Posterior cingulate gyrus (tissue), 11 donors: ENCODE data around the gene APOH.

Experiments
- DNase-seq, 10 donors: peaks; one replicate each; pipeline versions ENCODE4 v3.0.0 to v3.0.0-alpha.2; 2020 to 2021; ENCODE audit warnings: mixed read lengths in 3 of 10
- intact Hi-C: fragments of 100-400 bp; cut with DNase I; formaldehyde crosslinking; loops from one replicate; pipeline ENCODE4 v1.15.1; 2023

APOH gene

DNA sequence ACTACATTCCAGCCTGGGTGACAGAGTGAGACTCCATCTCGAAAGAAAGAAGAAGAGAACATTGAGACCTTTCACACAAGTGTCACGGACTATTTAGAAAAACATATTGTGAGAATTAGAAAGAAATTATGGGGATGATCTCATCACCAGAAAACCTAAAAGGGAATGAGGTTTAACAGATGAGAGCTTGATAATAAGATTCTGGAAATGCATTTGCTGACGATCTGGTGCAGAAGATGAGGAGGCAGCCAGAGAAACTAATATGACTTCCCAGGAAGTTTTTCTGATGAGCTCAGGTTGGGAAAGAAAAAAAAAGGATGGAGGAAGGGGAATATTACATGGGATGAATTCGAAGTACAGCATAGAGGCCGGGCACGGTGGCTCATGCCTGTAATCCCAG lies 10.8 kb upstream of the APOH start:
- DNase-seq: no peak
- intact Hi-C loops: no loop called here

DNA sequence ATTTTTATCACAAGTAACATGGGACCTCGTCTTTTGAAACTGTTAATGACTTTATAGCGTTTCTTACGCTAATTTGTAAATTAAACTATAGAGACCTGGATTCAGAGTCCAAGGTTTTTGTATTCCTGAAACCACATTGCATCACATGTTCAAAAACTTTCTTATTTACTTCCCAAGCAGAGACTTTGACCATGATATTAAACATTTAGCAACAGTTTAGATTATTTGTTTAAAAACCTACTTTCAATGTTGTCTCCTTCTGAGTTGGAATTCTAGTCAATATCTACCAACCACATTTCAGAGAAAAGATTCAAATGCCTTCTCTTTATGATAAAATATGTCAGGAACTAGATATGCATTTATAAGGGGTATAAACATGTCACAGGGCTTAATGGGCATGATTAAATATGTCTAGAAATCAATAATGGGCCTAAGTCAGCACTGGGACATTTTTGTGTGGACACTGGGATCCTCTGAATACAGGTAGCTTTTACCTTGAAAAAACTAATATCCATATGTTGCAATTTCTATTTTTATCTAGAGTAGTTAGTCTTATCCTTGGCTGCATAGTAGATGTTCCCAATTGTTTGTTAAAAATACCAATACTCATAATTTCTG lies 6.3 kb upstream of the APOH start:
- DNase-seq: no peak
- intact Hi-C loops: no loop called here

DNA sequence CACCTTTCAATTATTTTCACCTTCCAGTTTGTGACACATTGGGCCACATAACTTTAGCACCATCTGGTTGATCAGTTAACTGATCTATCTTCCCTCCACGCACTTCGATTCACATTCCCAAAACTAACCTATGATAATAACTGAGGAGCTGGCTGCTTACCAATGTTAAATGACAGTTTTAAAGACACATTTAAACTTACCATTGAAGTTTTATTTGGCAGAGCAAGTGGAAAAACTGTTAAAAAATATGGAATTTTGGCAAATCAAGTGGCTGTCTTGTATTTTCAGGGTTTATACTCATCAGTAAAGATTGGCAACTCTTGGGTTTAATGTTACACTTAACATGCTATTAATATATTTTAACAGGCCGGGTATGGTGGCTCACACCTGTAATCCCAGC lies 5.4 kb upstream of the APOH start:
- no peak for DNase-seq
- intact Hi-C loops: no loop called here

DNA sequence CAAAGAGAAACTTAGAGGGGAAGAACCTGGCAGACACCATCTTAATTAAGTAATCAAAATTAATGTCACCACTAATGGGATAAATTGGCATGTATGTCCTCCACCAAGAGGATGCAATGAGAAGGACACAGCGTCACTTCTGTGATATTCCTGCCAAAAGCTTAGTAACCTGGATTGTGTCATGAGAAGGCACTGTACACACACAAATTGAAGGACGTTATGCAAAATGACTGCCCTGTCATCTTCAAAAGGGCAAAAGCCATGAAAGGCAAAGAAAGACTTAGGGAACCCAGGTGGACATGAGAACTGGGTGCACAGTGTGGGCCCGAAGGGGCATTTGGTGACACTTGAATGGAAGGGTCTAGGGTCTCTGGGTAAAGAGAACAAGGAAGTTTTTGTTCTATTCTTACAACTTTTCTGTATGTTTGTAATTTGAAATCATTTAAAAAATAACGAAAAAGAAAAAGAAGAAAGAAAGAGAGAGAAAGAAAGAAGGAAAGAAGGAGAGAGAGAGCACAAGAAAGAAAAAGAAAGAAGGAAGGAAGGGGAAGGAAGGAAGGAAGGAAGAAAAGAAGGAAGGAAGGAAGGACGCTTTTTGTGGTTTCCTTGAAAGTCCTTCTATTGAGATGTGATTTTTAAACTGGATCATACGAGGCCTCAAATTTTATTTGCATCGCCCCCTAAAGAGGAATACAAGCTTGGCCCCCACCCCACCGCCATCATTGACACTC lies 4.0 kb upstream of the APOH start:
- no peak for DNase-seq
- intact Hi-C loops: no loop called here

DNA sequence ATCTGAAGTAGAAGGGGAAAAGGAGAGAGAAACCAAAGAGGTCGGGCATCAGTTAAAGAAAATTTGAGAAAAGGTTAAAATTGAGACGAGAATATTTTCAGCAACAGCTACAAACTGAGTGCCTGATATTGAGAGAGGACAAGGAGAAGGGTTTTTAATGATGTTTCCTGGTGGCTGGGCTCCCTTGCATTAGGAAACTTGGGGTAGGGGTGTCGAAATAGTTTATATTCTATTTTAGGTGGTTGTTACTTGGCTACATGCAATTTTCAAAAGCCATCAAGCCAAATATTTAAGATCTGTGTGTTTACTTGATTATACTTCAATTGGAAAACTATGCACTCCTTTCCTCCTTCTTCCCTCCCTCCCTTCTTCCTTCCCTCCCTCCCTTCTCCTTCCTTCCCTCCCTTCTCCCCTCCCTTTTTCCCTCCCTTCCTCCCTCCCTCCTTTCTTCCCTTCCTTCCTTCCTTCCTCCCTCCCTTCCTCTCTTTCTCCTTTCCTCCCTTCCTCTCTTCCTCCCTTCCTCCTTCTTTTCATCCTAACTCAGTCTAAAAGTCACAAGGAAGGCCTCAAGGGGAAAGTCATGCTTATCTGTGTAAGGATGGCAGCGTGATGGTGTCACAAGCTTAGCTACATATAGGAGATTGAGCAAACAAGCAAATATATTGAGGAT lies 1.8 kb upstream of the APOH start:
- intact Hi-C loops: no loop called here
- no peak for DNase-seq

DNA sequence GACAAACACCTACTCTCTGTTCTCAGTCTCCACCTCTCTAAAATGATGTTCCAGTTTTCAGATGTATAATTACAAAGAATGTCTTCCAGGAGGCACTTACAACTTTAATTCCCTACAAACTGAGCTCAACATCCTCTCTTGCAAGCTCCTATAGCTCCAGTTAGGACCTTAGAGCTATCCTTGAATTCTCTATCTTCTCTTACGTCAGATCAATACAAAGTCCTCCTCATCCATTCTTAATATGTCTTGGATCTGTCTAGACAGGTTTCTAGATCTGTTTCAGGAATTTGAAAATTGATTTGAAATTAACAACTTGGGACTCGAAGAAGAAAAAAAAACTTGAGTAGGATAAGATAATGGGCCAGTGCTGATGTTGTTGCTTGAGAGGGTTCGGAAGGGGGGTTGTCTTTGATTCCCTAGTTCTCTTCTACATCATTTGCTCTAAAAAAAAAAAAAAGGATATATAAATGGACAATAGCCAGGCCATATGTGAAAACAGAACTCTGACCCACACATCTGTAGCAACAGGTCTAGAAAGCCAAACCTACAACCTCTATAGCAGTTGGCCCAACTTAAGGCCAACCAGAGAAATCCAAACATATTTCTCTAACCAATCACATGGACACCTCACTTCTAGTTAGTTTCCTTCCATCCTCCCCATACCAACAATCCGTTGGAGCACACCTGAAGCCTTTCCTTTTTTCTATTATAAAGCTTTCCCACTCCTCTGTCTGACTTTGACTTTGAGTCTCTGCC lies 746 bp upstream of the APOH start:
- no peak for DNase-seq
- intact Hi-C loops: no loop called here

DNA sequence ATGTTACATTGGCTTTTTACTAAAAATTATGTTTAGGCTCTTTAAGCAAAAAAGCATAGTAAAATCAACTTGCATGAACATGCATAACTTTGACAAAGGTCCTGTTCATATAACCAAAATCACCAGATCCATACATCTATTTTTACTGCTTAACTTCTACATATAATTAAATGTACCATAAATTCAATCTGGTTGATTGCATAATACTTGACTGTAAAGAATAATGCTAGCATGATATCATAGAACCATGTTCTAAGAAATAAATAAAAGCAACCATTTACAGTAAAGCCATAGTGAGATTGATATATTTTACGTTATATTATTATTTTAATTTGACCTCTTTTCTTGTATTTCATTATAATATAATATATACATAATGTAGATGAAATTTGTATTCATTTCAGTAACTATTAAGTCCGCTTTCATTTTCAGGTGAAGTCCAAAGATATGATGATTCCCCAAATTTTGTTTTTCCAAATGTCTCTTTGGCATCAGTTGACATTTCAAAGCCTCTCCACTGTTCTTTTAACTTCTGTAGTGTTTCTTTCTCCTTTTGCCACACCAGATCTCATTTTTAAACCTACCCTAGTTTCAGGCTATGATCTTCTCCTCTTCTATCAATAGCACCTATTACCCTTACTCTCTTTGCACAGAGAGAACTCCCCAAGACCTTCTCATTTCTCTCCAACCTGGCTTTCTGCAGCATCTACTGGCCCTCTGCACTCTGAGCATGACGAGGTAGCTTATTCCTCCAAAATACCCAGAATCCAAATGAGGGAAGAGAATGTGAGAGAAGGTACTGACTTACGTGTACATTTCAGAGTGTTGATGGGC lies 1.8 kb downstream of the APOH start:
- DNase-seq: no peak
- intact Hi-C loops: no loop called here

DNA sequence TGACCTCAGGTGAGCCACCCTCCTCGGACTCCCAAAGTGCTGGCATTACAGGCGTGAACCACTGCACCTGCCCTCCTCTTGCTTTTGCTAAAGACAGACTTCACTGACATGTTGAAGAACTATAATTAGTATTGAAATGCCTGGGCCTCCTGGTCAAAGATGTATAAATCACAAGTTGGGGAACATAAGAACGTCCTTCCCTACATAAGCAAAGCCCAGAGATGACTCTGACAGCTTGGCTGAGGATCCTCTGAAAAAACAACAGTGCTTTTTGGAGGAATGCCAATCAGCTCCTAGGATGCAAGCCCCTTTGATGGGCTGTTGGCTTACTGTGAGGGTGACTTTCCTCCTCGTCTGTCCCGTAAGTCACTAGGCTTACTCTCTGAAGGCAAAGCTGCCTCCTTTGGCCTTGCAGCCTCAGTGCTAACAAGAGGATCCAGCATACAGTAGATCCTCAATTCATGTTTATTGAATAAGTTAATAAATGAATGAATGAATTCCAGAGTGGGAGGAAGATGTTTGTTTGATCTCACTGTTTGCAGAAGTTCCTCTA lies 6.3 kb downstream of the APOH start:
- DNase-seq: no peak
- intact Hi-C loops: no loop called here

DNA sequence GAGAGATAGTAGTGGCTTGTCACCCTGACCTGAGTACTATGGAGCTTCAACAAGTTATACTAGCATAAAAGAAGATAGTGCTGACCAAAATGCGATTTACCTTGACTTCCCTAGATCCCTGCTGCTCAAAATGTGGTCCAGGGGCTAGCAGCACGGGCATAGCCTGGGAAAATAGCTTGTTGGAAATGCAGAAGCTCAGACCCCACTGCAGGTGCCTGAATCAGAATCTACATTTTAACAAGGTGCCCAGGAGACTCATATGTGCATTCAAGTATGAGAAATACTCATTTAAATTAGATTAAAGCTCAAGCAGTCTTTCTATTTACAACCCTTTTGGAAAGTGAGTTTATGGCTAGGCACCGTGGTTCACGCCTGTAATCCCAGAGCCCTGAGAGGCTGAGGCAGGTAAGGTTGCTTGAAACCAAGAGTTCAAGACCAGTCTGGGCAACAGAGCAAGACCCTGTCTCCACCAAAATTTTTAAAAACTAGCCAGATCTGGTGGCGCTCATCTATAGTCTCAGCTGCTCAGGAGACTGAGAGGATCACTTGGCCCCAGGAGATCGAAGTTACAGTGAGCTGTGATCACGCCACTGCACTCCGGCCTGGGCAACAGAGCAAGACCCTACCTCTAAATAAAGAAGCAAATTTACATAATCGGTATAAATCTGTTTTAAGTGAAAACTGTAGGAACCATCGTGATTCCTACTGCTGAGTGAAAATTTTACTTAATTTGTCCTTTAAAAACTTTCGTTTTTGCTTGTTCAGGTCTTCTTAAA lies 7.3 kb downstream of the APOH start:
- intact Hi-C loops: no loop called here
- DNase-seq: no peak

DNA sequence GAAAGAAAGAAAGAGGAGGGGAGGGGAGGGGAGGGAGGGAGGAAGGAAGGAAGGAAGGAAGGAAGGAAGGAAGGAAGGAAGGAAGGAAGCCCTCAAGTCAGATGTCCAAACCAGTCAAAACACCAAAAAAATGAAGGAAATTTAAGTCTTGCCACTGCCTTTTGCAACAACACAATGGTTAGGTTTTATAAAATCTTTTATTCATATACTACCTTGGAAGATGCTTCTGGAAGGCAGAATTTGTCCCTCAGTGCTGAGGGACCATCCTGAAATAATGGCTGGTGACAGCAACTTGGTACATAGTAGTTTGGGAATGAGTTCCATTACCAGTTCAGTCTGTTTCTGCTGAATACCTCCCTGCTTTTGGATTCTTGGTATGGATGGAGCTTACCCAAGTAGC lies 7.9 kb downstream of the APOH start:
- intact Hi-C loops: no loop called here
- DNase-seq: no peak

DNA sequence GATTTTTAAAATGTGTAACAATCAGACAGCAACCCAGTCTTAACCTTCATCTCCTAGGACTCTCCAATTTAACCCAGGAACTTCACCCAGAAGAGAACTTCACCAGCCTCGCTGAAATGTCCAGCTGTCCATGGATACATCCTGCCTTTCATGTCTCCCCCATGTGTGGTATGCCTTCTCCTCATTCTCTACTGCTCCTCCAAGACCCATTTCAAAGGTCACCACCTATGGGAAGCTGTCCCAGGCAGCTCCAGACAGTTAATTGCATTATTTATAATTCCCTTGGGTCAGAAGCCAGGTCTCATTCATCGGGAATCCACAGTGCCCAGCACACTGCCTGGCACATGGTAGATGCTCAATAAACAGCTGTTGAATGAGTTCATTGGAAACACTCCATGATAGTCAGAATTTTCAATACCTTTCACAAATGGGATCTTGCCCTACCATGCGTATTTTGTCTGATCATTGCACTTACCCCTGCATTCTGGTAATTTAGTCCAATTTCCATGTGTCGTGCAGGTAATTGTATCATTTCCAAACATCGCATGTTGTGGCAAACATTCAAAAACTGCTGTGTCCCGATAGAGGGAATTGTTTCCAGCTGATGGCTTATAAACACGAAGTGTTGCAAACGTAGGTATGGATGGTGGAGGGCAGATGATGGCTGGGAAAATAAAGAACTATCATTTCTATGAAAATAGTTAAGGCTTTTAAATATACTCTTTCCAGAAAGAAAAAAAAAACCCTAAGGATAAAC lies 9.0 kb downstream of the APOH start:
- DNase-seq: no peak
- intact Hi-C loops: no loop called here

DNA sequence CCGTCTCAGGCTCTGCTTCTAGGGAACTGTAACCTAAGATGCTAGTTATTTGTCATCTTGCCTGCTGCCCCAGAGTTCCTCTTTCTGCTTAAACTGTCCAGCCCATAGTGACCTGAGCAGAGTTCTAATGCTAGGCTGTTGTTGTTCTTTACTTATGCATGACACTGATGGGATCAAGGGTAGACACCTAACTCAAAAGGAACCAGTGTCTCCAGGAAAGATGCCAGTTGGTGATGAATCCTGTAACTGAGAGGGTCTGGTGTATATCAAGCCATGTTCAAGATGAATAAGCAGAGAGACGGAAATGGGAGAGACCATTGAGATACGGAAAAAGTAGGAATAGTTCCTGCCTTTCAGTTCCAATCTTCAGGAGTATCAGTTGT lies 13.7 kb downstream of the APOH start:
- no peak for DNase-seq
- intact Hi-C loops: no loop called here

DNA sequence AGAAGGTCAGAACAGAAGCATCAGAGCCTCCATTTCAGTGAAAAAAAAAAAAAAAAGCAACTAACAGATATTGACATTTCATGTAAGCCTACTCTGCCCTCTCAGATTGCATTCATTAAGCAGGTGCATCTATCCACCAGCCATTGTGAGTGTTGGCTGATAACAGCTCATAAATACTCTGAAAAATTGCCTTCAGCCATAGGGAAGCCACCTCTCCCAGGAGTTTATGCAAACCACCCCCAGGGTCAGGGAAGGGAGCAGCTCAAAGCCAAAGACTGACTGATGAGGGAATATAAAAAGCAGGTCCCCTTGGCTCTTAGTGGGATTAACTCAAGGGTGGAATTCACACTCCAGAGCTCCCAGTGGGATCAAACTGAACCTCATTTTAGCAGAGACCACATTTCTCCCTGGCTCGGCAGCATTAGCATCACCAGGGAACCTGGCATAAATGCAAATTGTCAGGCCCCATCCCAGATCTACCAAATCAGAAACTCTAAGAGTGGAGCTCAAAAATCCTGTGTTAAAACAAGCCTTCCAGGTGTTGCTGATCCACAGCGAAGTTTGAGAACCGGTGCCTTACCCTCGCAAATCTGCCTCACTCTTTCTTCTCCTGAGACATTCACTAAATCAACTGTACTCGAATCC lies 14.2 kb downstream of the APOH start:
- no peak for DNase-seq
- intact Hi-C loops: no loop called here

DNA sequence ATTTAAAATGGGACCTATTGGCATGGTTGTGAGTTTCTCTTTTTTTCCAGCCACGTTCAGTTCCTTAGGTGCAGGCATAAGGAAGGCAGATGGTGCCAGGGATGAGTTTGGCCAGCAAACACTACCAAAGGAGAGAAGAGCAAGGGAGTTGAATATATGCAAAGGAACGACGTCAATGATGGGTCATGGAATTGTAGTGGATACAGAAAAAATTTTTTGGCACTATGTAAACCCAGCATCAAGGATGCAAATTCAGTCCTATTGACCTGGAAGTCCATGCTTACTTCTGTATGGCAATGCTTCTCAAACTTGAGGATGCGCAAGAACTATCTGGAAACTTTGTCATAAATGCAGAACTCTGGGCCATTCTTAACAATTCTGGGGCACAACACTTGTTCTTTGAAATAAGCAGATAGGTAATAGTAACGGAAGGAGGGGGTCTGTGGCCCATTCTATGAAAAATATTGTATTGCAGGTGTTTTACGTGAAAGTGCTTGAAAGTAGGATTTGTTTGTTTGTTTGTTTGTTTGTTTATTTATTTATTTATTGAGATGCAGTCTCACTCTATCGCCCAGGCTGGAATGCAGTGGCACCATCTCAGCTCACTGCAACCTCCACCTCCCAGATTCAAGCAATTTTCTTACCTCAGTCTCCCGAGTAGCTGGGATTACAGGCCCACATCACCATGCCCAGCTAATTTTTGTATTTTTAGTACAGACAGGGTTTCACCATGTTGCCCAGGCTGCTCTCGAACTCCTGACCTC lies 18.0 kb downstream of the APOH start:
- intact Hi-C loops: no loop called here
- DNase-seq: no peak

DNA sequence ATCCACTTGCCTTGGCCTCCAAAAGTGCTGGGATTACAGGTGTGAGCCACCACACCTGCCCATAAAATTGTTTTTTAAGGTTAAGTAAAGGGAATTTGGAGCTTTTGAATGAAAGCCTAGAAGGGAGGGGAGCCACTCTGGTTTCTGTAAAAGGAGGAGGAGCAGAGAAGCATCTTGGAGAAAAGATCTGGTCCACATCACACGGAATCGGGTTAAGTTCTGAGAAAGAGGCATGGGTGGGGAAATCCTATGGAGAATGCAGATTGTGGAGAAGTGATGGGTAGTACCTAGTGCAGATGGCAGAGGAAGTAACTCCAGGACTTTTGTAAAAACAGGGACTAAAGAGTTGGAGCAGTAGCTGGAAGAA lies 19.0 kb downstream of the APOH start:
- no peak for DNase-seq
- intact Hi-C loops: no loop called here

DNA sequence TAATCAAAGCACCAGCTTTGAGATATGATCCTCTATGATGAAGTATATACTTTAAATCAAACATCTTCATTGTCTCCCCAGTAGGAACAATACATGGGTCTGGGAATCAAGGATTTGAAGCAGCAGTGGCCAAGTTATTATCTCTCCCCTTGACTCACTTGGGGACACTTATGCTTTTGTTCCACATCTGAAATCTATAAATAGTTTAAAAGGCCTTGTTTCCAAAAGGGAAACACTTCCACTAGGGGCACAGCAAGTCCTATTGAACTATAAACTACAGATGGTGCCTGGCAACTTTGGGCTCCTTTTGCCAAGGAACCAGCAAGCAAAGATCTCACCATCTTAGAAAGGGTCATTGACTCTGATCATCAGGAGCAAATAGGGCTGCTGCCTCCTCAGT lies 21.3 kb downstream of the APOH start:
- intact Hi-C loops: no loop called here
- no peak for DNase-seq

DNA sequence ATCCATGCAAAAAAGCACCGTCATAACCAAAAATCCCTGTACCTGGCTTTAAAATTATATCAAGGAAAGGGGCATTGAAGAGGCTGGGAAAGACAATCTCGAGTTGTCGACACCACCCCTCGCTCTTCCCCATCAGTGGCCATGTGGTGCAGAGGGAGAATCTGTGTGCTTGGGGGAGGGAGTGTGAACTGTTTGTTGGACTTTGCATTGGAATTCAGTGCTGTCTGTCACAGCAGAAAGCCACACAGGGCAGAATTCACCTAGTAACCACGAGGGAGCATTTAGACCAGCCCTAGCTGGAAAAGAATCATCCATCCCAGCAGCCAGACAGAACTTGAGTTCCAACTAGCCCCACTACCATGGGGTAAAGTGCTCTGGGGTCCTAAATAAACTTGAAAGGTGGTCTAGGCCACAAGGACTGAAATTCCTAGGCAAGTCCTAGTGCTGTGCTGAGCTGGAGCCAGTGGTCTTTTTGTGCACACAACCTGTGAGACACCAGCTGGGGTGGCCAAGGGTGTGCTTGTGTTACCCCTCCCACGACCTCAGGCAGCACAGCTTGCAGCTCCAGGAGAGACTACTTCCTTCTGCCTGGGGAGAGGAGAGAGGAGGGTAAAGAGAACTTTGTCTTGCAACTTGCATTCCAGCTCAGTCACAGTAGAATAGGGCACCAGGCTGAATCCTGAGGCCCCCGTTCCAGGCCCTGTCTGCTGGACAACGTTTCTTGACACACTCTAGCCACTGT lies 25.8 kb downstream of the APOH start:
- no peak for DNase-seq
- intact Hi-C loops: no loop called here
